Esophagus squamous epithelium (tissue), 5 donors: Measurements from ENCODE around the gene SUPT3H. TPM values are rescaled to one million over a fixed set of nuclear protein-coding genes. Genes with fewer than 3 reads are reported as not detected.

ENCODE experiments used
- DNase-seq: peaks from one replicate; lab custom pipeline; 2025; lab: John Stamatoyannopoulos, UW
- H3K27ac ChIP-seq, 4 donors: fragments of 200-600 bp; sonication (generic); one replicate each; pipeline ENCODE4 v1.5.1; 2016 to 2019; ENCODE audit warnings: mild to moderate bottlenecking in 1 of 4
- H3K27me3 ChIP-seq, 4 donors: fragments of 200-600 bp; sonication (generic); 1 replicate in 3 of 4; 2 replicates in 1 of 4; pipeline versions ENCODE4 v1.5.1 to v1.6.0; 2017 to 2021; ENCODE audit warnings: antibody characterized with exemption in 1 of 4
- H3K36me3 ChIP-seq, 3 donors: fragments of 200-600 bp; sonication (generic); one replicate each; pipeline ENCODE4 v1.5.1; 2016 to 2019
- H3K4me1 ChIP-seq, 3 donors: fragments of 200-600 bp; sonication (generic); one replicate each; pipeline ENCODE4 v1.5.1; 2017 to 2019
- H3K4me3 ChIP-seq, 4 donors: fragments of 200-600 bp; sonication (generic); 1 replicate in 3 of 4; 2 replicates in 1 of 4; pipeline ENCODE4 v1.5.1; 2016 to 2019; ENCODE audit warnings: mild to moderate bottlenecking in 2 of 4, moderate library complexity in 1 of 4
- H3K9me3 ChIP-seq, 3 donors: fragments of 200-600 bp; sonication (generic); one replicate each; pipeline ENCODE4 v1.5.1; 2016 to 2019
- POLR2A ChIP-seq, 4 donors: fragments of 450-650 bp; IDR thresholded peaks; one replicate each; pipeline ENCODE4 v1.6.1; 2017; ENCODE audit warnings: antibody characterized with exemption in 4 of 4, mild to moderate bottlenecking in 4 of 4, moderate library complexity in 3 of 4
- WGBS, 2 donors: methylation state at CpG; one replicate each; pipeline ENCODE4 v1.1.5; 2018; 5-methylcytosine and 5-hydroxymethylcytosine counted together
- intact Hi-C: fragments of 100-400 bp; cut with DNase I; formaldehyde crosslinking; loops from one replicate; pipeline ENCODE4 v1.15.0; 2022
- total RNA-seq, 4 donors: library from RNA; depleted of rRNA; stranded (reverse); fragments of >200 nt; gene quantifications; one replicate each; pipeline ENCODE4 v1.1.0, GENCODE V29; 2016
- TF ChIP-seq, protein P1 (sequence below), 6 experiments: fragments of 450-650 bp in 4 of 6; fragments of 200-600 bp in 2 of 6; sonication (generic) in 2 of 6; IDR thresholded peaks; one replicate each; pipeline ENCODE4 v1.5.1; 2016 to 2019; ENCODE audit warnings: antibody characterized with exemption in 6 of 6, mild to moderate bottlenecking in 4 of 6, moderate library complexity in 4 of 6
- donor health status: DM: yes; HTN: yes; CAD: no.

SUPT3H gene
- total RNA-seq = 10 to 100 TPM in 1 of 4 donors, 1 to 10 TPM in 3; 3.6 to 10.9 (median 5.3) TPM

DNA sequence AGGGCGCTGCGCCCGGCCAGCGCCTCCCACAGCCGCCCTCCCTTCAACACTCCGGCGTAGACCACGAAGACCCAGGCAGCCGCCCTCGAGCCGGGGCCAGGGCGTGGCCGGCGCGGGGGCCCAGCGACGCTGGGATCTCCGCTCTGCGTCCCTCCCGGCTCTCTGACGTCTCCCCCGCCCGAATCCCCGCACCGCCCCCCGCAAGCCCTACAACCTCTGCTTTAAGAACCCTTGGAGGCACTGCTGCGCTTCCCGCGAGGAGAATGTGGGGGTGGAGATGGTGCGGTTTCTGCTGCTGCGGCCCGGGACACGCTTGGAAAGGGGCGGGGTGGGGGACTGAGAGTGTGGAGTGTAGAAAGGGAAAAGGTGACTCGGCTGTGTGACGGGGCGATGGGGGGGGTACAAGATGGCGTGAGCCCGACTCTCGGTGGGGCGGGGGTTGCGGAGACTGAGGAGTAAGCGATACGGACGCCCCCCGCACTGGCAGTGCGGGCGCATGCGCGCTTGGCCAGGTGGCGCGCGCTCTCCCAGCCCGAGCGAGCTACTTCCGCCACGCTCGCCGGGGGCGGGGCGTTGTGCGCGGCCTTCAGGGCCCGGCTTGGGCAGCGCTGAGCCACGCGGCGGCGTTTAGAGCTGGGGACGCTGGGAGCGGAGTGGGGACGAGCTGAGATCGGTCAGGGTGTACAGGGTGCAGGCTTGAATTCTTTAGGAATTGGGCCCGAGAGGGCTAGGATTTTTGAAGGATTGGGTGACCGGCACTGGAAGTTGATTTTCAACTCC lies at the start of gene SUPT3H:
SUPT3H (minus strand) TSS at position 381 of the 780 bp plus-strand sequence.
- H3K9me3 ChIP-seq = no peaks in the 10 kb centered on the region
- H3K4me3 ChIP-seq = peak within 1 kb of the TSS; percentile 63 to 98 (median 86)
- H3K36me3 ChIP-seq = no peaks in the 10 kb centered on the region
- no peaks in the 10 kb centered on the region for H3K27me3 ChIP-seq
- TF ChIP-seq, protein P1, sequence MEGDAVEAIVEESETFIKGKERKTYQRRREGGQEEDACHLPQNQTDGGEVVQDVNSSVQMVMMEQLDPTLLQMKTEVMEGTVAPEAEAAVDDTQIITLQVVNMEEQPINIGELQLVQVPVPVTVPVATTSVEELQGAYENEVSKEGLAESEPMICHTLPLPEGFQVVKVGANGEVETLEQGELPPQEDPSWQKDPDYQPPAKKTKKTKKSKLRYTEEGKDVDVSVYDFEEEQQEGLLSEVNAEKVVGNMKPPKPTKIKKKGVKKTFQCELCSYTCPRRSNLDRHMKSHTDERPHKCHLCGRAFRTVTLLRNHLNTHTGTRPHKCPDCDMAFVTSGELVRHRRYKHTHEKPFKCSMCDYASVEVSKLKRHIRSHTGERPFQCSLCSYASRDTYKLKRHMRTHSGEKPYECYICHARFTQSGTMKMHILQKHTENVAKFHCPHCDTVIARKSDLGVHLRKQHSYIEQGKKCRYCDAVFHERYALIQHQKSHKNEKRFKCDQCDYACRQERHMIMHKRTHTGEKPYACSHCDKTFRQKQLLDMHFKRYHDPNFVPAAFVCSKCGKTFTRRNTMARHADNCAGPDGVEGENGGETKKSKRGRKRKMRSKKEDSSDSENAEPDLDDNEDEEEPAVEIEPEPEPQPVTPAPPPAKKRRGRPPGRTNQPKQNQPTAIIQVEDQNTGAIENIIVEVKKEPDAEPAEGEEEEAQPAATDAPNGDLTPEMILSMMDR (IDR thresholded peaks at IDR 0.05) = peak in 3 of 6 experiments; percentile 7 to 28 (median 19)
- TF ChIP-seq POLR2A (IDR thresholded peaks at IDR 0.05) = peak in 2 of 4 donors; percentile 63 to 83
- WGBS, 2 donors = 0% methylated on average over 14 to 18 of the region's 75 CpGs
- peaks cover 0 to 20% (median 6%) of the 10 kb centered on the region in 3 donors for H3K4me1 ChIP-seq
- H3K27ac ChIP-seq = peak within 1 kb of the TSS; percentile 96 to 98 (median 97)
- DNase-seq = peak; percentile 55
- intact Hi-C loops = no loop called here

DNA sequence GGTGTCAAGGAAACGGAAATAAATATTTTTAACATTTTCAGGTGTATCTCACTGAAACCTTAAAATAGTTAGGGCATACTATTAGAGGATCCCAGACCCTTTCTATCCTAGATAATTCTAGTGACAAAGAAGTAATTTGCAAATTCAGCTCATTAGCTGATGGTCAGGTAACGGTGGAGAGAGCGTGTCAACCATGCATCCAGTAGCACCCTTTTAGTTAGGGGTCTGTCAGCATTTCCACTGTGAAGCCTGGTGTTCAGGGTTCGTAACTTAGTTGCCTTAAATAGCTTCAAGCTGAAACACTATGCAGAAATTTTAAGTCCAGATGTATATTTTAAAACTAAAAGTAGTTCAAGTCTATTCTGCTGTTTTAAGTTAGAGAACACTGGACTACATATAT lies 48.5 kb upstream of the SUPT3H start:
- Histone ChIP-seq H3K9me3 (no peaks in the 10 kb centered on the region), H3K4me1 (peaks cover 11 to 29% (median 18%) of the 10 kb centered on the region in 3 donors), H3K4me3 (no peak overlapping the region), H3K27ac (no peak overlapping the region), H3K36me3 (no peaks in the 10 kb centered on the region), H3K27me3 (peaks cover 0 to 39% (median 9%) of the 10 kb centered on the region in 4 donors)
- TF ChIP-seq, protein P1 (IDR thresholded peaks at IDR 0.05) = no peak
- no peak for TF ChIP-seq POLR2A (IDR thresholded peaks at IDR 0.05)
- no peak for DNase-seq
- 74 to 91% methylated on average over 4 of the region's 4 CpGs for WGBS, 2 donors
- intact Hi-C loops = loop anchor here (10.0 kb wide), 1 partner anchor 289 kb away; no protein-coding TSS in a partner anchor

DNA sequence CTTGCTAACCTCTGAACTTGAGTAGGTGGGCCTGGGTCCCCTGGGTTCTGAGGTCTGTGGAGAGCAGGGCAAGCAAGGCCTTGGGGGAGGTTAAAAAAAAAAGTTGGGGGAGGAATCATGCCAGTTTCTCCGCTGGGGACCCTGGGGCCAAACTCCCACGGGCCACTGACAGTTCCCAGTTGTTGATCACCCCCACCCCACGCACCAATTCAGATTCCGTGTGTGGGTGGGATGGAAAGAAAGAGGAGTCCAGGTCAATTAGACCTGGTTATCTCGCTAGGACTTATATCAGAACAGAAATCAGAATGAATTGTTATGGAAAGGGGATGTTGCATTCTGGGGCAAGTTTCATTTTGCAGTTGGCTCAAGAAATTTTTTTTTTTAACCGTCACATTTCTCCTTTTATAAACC lies 46.7 kb upstream of the SUPT3H start:
- TF ChIP-seq POLR2A (IDR thresholded peaks at IDR 0.05) = no peak
- TF ChIP-seq, protein P1 (IDR thresholded peaks at IDR 0.05) = no peak
- WGBS, 2 donors = 40 to 84% methylated on average over 5 to 6 of the region's 6 CpGs
- Histone ChIP-seq H3K36me3 (no peaks in the 10 kb centered on the region), H3K27ac (peak overlapping the region in 3 of 4 donors; percentile 80 to 84 (median 81)), H3K27me3 (peaks cover 0 to 57% (median 19%) of the 10 kb centered on the region in 4 donors), H3K9me3 (no peaks in the 10 kb centered on the region), H3K4me3 (peak overlapping the region in 3 of 4 donors; percentile 51 to 79 (median 64)), H3K4me1 (peaks cover 19 to 47% (median 35%) of the 10 kb centered on the region in 3 donors)
- no peak for DNase-seq
- intact Hi-C loops = loop anchor here (10.0 kb wide), 1 partner anchor 290 kb away; no protein-coding TSS in a partner anchor

DNA sequence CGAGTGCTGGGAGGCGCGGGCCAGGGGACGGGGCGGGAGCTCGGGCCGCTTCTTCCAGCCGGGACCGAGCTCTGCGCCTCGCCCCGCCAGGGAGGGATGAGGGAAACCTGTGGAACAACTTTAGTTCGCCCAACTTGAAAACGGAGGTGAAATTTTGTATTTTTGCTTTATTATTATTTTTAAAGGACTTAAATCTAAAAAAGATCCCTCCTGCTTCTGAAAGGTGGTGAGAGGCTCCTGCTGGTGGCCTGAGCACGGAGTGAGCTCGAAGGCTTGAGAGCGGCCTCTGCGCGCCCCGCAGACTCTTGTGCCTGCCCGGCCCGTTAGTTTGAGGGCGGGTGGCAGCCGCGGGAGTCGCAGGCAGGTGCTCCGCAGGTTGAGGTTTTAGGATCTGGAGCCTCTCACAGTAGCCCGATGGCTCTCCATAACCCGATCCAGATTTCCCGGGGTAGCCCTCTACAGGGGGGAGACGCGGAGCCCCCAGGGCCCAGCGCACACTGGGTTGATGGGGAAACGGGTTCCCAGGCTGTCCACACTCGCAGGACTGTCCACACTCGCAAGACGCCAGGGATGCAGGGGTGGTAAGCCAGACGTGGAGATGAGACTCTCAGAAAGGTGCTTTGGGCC lies 46.2 kb upstream of the SUPT3H start:
- Histone ChIP-seq H3K4me3 (peak overlapping the region; percentile 51 to 79 (median 58)), H3K27ac (peak overlapping the region; percentile 71 to 84 (median 80)), H3K4me1 (peaks cover 21 to 51% (median 35%) of the 10 kb centered on the region in 3 donors), H3K36me3 (no peaks in the 10 kb centered on the region), H3K9me3 (no peaks in the 10 kb centered on the region), H3K27me3 (peaks cover 0 to 62% (median 22%) of the 10 kb centered on the region in 4 donors)
- intact Hi-C loops = loop anchor here (10.0 kb wide), 1 partner anchor 291 kb away; no protein-coding TSS in a partner anchor
- no peak for TF ChIP-seq POLR2A (IDR thresholded peaks at IDR 0.05)
- TF ChIP-seq, protein P1 (IDR thresholded peaks at IDR 0.05) = no peak
- no peak for DNase-seq
- WGBS, 2 donors = 5 to 36% methylated on average over 12 to 24 of the region's 38 CpGs
